Activated CD8-positive, alpha-beta memory T cell treated with anti-CD3 and anti-CD28 coated beads, Interleukin-2, amount 10 ng/mL, durations not matched to agents 7 days and 5 days (primary cell): ENCODE results near the gene NOC4L. TPM values are rescaled to one million over a fixed set of nuclear protein-coding genes. Genes with fewer than 3 reads are reported as not detected.

Experiments
- ATAC-seq: fragments of 150-1000 bp; cut with Tn5 transposase; one replicate; pipeline ENCODE4 v1.10.0; 2021; ENCODE audit warnings: moderate library complexity
- CTCF ChIA-PET: fragments of 350-600 bp; sonication (Branson Sonifier 250); formaldehyde crosslinking; loops from one replicate; lab custom pipeline; 2021; ENCODE audit warnings: antibody characterized with exemption; lab: Charles Lee
- DNase-seq: peaks from one replicate; pipeline ENCODE4 v3.0.0-alpha.2; 2020
- H3K27ac Mint-ChIP-seq: one replicate; pipeline ENCODE4 v1.8.0; 2021; ENCODE audit warnings: mild to moderate bottlenecking, mixed read lengths
- H3K27me3 Mint-ChIP-seq: one replicate; pipeline ENCODE4 v1.8.0; 2021; ENCODE audit warnings: mixed read lengths
- H3K36me3 Mint-ChIP-seq: one replicate; pipeline ENCODE4 v1.8.0; 2021; ENCODE audit warnings: mild to moderate bottlenecking, mixed read lengths
- H3K4me1 Mint-ChIP-seq: one replicate; pipeline ENCODE4 v1.8.0; 2021; ENCODE audit warnings: mixed read lengths
- H3K4me3 Mint-ChIP-seq: one replicate; pipeline ENCODE4 v1.8.0; 2021; ENCODE audit warnings: mild to moderate bottlenecking, moderate library complexity, mixed read lengths
- H3K9me3 Mint-ChIP-seq: one replicate; pipeline ENCODE4 v1.8.0; 2022; ENCODE audit warnings: low read depth, mixed read lengths
- total RNA-seq, 2 experiments: library from RNA; stranded (reverse); gene quantifications; one replicate each; pipeline ENCODE4 v1.2.3, GENCODE V29; 2021

NOC4L gene
- total RNA-seq, 2 experiments from 2014 or later: 38.0 to 42.9 TPM

DNA sequence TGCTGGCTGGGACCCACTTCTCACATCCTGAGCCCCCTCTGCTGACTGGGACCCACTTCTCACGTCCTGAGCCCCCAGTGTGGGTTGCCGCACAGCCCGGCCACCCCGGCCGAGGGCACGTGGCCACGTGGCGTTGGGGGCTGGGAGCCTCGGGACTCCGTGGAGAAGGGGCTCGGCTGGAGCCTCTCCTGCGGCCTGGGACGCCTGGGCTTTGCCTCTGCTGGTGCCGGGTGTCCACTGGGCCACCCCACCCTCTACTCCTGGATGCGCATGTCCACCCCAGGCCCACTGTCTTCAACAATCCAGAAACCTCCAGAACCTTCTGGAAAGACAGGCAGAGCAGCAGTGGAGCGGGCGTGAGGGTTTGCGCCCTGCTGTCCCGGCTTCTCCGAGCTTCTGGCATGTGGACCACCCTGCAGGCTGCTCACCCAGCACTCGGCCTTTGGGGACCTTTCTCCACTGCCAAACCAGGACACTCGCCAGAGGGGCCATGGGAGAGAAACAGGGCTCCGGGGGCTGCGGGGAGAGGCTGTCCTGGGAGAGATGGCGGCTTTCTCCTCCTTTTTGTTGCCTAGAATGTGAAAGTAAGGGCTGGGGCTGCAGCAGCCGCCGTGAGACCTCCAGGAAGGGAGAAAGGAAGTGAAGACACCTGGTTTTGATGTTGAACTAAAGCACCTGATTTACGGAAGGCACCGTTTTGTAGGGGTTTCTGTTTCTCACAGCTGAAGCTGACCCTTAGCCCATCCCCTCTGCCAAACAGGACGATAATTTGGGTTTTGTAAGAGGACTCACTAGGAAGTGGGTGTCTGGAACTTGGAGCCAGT is 30.0 kb downstream of the NOC4L start:
- DNase-seq: no peak
- Mint-ChIP-seq H3K4me1 (peaks cover 27% of the 10 kb centered on the region), H3K9me3 (no peaks in the 10 kb centered on the region), H3K27me3 (peaks cover 18% of the 10 kb centered on the region), H3K36me3 (no peaks in the 10 kb centered on the region), H3K27ac (peak overlapping the region; percentile 24), H3K4me3 (no peak overlapping the region)
- CTCF ChIA-PET: interaction anchor here (1.2 to 1.6 kb wide), 2 partner anchors 10 to 21 kb away, joined by 6 to 8 read pairs; no protein-coding TSS in a partner anchor
- no peak for ATAC-seq

- peak overlapping the region; percentile 24 for H3K27ac Mint-ChIP-seq
- CTCF ChIA-PET: interaction anchor here (1.2 to 1.6 kb wide), 2 partner anchors 9 to 21 kb away, joined by 6 to 8 read pairs; no protein-coding TSS in a partner anchor
- peaks cover 27% of the 10 kb centered on the region for H3K4me1 Mint-ChIP-seq
Measured at GRCh38 chr12:132174839-132175490, 30.7 kb downstream of the NOC4L start.

DNA sequence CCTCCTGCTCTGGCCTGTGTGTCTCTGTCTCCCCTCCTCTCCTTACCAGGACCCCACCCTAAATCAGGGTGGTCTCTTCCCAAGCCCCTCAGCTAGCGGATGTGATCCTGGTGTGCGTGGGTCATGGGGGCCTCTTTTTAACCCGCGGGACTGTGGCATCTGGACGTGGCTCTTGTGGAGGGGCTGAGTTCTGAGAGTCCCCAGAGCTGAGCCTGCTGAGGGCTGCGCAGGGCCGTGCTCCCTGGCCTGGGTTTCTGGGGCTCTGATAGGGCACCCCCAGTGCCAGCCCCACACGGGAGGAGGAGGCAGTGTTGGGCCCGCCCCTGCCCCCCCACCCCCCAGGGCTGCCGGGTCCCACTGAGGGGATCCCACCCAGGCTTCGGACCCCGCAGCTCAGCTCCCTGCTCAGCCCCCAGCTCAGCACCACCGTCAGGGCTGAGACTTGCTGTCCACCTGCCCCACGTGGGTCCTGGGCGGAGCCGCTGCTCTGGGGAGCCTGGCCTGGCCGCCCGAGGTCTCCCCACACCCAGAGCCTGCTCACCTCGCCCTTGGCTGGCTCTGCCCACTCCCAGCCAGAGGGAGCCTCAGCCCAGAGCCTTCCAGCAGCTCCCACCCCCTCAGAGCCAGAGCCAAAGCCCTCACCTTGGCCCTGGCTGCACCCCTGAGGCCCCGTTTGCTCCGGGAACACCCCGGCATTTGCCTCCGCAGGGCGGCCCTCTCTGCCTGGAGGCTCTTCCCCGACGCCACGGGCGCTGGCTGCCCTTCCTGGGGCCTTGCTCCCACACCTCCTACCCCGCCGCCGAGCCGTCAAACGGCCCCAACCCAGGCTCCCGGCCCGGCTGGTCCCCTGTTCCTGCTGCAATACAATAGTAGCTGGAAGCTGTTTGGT is 31.5 kb downstream of the NOC4L start:
- CTCF ChIA-PET: interaction anchor here (1.6 kb wide), 1 partner anchor 8 kb away, joined by 6 read pairs; no protein-coding TSS in a partner anchor
- ATAC-seq (no peak), DNase-seq (no peak)
- Mint-ChIP-seq H3K9me3 (no peaks in the 10 kb centered on the region), H3K4me3 (no peak overlapping the region), H3K36me3 (no peaks in the 10 kb centered on the region), H3K27ac (no peak overlapping the region), H3K27me3 (peaks cover 18% of the 10 kb centered on the region), H3K4me1 (peaks cover 27% of the 10 kb centered on the region)

More at GRCh38 chr12:132174839-132175490, 30.7 kb downstream of the NOC4L start:
- ATAC-seq (no peak), DNase-seq (no peak)
- Mint-ChIP-seq H3K27me3 (peaks cover 18% of the 10 kb centered on the region), H3K9me3 (no peaks in the 10 kb centered on the region), H3K36me3 (no peaks in the 10 kb centered on the region), H3K4me3 (no peak overlapping the region)

- Mint-ChIP-seq H3K4me3 (no peak overlapping the region), H3K9me3 (no peaks in the 10 kb centered on the region), H3K27me3 (peaks cover 18% of the 10 kb centered on the region), H3K36me3 (no peaks in the 10 kb centered on the region), H3K4me1 (peaks cover 27% of the 10 kb centered on the region), H3K27ac (no peak overlapping the region)
- no peak for ATAC-seq
- CTCF ChIA-PET: interaction anchor here (0.8 kb wide), 1 partner anchor 237 kb away, joined by 3 read pairs; no protein-coding TSS in a partner anchor
- no peak for DNase-seq
Measured at GRCh38 chr12:132176385-132176919, 32.2 kb downstream of the NOC4L start.

- H3K27ac Mint-ChIP-seq: no peak overlapping the region
Measured at GRCh38 chr12:132176920-132177551, 32.8 kb downstream of the NOC4L start.

DNA sequence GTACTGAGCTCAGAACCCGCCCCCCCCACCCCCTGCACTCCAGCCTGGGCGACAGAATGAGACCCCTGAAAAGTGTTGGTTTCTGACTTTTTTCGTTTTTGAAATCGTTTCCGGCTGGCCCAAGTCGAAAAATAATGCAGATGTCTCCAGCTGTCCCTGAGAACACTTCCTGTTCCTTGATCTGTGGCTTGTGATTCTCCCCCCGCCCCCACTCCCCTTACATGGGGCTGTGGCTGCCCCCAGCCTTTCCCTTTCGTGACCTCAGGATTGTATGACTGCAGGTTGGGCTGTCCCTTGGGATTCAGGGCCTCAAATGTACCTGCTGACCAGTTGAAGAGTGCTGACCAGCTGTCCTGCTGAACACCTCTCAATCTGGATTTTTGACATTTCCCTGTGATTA is 34.1 kb downstream of the NOC4L start:
- CTCF ChIA-PET: interaction anchor here (0.8 to 1.6 kb wide), 3 partner anchors 8 to 24 kb away, joined by 3 to 9 read pairs (median 4); no protein-coding TSS in a partner anchor
- Mint-ChIP-seq H3K27me3 (peaks cover 12% of the 10 kb centered on the region), H3K4me1 (peaks cover 18% of the 10 kb centered on the region), H3K4me3 (peak overlapping the region; percentile 59), H3K9me3 (no peaks in the 10 kb centered on the region), H3K36me3 (no peaks in the 10 kb centered on the region), H3K27ac (no peak overlapping the region)
- no peak for DNase-seq
- ATAC-seq: no peak

More at GRCh38 chr12:132176920-132177551, 32.8 kb downstream of the NOC4L start:
- Mint-ChIP-seq H3K4me3 (no peak overlapping the region), H3K9me3 (no peaks in the 10 kb centered on the region), H3K36me3 (no peaks in the 10 kb centered on the region), H3K27me3 (peaks cover 18% of the 10 kb centered on the region), H3K4me1 (peaks cover 27% of the 10 kb centered on the region)
- ATAC-seq (no peak), DNase-seq (no peak)
- CTCF ChIA-PET: interaction anchor here (0.8 kb wide), 1 partner anchor 237 kb away, joined by 3 read pairs; no protein-coding TSS in a partner anchor

DNA sequence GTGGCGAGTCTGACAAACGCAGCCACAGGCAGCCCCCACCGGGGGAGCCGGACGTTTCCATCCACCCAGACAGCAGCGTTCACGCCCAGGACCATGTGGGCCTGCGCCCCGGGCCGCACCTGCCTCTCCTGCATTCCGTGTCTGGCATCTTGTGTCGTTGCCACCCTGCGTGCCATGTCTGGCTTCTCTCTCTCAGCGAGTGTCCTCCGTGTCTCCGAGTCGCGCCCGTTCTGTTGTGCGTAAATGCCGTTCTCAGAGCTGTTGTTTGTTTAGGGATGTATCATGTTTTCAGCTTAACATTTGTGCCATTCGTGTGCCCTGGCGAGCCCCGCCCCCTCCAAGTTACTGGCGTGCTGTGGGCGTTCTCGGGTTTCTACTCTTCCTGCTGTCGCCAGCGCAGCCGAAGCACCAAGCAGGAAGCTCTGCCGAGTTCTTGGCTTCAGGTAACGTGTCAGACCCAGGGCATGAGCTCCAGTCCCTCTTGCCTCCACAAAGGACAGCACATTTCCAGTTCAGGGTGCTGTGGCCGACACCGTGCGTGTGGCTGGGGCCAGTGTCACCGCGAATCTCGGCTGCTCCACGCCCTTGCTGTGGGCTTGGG is 34.6 kb downstream of the NOC4L start:
- DNase-seq: no peak
- peaks cover 12% of the 10 kb centered on the region for H3K27me3 Mint-ChIP-seq
- peak overlapping the region; percentile 59 for H3K4me3 Mint-ChIP-seq
- H3K9me3 Mint-ChIP-seq: no peaks in the 10 kb centered on the region
- peaks cover 16% of the 10 kb centered on the region for H3K4me1 Mint-ChIP-seq
- ATAC-seq: peak; percentile 40
- H3K27ac Mint-ChIP-seq: peak overlapping the region; percentile 70
- H3K36me3 Mint-ChIP-seq: no peaks in the 10 kb centered on the region
- CTCF ChIA-PET: interaction anchor here (1.5 to 1.6 kb wide), 2 partner anchors 11 to 25 kb away, joined by 4 to 9 read pairs; no protein-coding TSS in a partner anchor

GRCh38 chr12:132179431-132180362 is 35.4 kb downstream of the NOC4L start:
- ATAC-seq: no peak
- DNase-seq: no peak
- Mint-ChIP-seq H3K4me3 (no peak overlapping the region), H3K4me1 (peaks cover 13% of the 10 kb centered on the region), H3K27ac (no peak overlapping the region), H3K27me3 (peaks cover 14% of the 10 kb centered on the region), H3K36me3 (no peaks in the 10 kb centered on the region), H3K9me3 (no peaks in the 10 kb centered on the region)
- CTCF ChIA-PET: interaction anchor here (1.6 kb wide), 1 partner anchor 10 kb away, joined by 9 read pairs; no protein-coding TSS in a partner anchor

DNA sequence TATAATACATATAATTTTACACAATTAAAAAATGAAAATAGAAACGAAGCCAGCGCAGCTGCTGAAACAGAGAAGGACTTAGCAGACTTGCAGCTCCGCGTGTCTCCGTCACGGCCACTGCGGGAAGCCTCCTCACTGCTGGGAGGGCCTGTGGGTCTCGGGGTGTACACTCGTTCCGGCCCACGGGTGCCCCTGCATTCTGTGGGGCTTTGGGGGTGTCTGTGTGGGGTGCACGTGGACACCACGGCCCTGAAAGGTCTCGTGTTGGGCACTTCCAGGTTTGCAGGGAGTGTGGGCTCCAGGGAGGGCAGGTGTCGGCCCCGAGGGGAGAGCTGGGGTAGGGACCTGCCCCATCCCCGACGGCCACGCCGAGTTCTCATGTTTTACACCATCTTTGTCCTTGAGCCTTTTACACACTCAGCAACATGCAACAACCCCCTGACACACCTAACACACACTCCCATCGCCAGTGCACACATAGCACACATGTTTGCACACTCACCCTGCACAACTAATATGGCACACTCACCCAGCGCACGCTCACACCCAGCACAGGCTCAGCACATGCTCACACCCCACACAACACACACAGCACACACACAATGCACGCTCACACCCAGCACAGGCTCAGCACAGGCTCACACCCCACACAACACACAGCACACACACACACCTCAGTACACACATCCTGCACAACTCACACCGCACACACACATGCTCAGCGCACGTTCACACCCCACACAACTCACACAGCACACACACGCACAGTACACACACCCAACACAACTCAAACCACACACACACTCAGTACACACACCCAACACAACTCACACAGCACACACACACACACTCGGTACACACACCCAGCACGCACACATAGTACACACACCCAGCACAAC is 36.6 kb downstream of the NOC4L start:
- Mint-ChIP-seq H3K9me3 (no peaks in the 10 kb centered on the region), H3K36me3 (peaks cover 1% of the 10 kb centered on the region), H3K4me3 (no peak overlapping the region), H3K27ac (no peak overlapping the region), H3K27me3 (peaks cover 22% of the 10 kb centered on the region), H3K4me1 (peaks cover 19% of the 10 kb centered on the region)
- ATAC-seq (no peak), DNase-seq (no peak)
- CTCF ChIA-PET: no interaction called here

GRCh38 chr12:132181570-132182200 is 37.4 kb downstream of the NOC4L start:
- no peak for DNase-seq
- CTCF ChIA-PET: no interaction called here
- Mint-ChIP-seq H3K4me3 (no peak overlapping the region), H3K27ac (no peak overlapping the region), H3K4me1 (peaks cover 26% of the 10 kb centered on the region), H3K36me3 (peaks cover 1% of the 10 kb centered on the region), H3K27me3 (peaks cover 22% of the 10 kb centered on the region), H3K9me3 (no peaks in the 10 kb centered on the region)
- no peak for ATAC-seq
